Measurements from ENCODE around the gene GNL3L.
"Not testable (repeated sequence)": the region's sequence is repeated elsewhere in the genome, so short reads cannot be mapped to it uniquely, and the experiment has no call there.

The GNL3L gene

GRCh38 chrX:54529552-54530356 lies at the start of gene GNL3L:
Gene GNL3L (plus strand): TSS chrX:54530219. CDS start chrX:54532567, 2,348 bp downstream.
- peak; percentile 28 for DNase-seq (ENCODE audit: low read depth)

DNA sequence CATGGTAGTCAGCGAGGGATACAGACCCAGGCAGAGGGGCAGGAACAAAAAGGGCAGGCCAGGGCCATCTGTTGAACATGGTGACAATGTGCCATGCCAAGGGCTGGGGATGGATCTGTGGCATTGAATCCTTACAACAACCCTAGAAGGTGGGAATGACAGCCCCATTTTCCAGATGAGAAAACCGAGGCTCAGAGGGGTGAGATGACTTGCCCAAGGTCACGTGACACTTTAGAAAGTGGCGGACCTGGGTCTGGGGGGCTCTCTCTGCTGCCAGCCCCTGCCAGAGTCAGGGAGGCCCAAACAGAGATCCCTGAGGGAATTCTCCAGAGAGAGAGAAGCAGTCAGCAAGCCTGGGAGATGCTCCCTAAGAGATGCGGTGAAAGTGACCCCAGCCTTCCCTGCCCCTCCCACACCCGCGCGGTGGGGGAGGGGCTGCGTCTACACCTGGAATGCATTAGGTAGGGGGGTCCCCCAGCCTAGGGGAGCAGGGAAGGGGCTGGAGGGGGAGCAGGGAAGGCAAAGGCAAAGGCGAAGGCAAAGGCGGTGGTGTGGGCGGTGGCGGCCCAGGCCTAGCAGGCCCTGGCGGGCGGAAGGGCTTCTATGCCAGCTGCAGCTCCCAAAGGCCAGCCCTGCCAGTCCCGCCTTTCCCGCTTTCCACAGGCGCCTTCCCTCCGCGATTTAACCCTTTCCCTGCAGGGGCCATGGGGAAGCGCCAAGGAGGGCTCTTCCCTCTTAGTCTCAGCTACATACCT lies 47.0 kb upstream of the GNL3L start:
- no peak for DNase-seq (ENCODE audit: low read depth)

DNA sequence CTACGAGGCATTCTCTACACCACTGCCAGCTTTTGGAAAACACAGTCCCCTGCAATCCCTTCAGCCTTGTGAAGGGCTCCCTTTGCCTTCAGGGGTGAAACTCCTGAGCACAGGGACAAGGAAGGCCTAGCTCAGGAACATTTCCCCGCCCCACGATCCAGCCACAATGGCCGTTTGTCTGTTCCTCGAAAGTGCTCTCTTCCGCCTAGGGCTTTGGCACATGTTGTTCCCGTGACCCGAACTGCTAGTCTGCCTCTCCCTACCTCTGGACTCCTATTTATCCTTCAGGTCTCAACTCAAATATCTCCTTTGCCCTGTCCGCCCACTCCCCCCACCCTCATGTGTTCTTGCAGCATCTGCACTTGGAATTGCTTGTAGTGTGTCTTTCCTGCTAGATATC lies 46.1 kb upstream of the GNL3L start:
- DNase-seq (ENCODE audit: low read depth) = no peak

DNA sequence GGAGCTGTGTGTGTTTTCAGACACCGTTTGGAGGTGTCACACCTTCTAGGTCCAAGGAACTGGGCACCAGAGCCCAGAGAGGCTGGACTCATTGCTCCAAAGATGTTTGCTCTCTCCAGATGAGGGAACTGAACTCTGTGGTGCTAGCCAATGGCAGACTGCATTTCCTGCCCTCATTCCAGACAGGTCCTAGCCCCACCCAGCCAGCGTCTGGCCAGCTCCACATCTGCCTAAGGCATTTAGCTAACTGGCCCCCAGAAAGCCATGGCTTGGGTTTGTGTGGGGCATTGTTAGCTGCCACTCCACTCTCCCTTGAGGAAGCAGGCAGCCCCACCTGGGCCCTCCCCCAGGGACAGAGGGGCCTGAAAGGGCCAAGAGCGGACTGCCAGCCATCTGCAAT lies 45.4 kb upstream of the GNL3L start:
- DNase-seq (ENCODE audit: low read depth) = no peak

GRCh38 chrX:54489819-54490218 lies 40.2 kb upstream of the GNL3L start:
- DNase-seq (ENCODE audit: low read depth) = not testable (repeated sequence)

DNA sequence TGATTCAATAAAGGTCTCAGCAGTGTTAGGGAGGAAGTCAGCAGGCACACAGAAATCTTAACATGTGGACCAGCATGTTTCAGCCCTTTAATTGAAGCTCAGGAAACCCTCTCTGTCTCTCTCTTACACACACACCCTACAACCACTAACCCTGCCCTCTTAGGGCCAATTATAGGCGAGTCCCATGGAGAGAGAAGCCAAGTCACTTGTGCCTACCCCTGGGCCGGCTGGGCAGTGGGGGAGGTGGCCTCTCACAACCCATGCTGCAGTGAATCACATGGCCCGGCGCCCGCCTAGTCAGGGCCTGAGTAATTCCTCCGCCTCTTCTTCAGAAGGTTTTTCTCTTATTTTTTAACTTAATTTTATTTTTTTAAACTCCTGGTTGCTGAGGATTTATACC lies 37.7 kb upstream of the GNL3L start:
- DNase-seq (ENCODE audit: low read depth) = no peak

DNA sequence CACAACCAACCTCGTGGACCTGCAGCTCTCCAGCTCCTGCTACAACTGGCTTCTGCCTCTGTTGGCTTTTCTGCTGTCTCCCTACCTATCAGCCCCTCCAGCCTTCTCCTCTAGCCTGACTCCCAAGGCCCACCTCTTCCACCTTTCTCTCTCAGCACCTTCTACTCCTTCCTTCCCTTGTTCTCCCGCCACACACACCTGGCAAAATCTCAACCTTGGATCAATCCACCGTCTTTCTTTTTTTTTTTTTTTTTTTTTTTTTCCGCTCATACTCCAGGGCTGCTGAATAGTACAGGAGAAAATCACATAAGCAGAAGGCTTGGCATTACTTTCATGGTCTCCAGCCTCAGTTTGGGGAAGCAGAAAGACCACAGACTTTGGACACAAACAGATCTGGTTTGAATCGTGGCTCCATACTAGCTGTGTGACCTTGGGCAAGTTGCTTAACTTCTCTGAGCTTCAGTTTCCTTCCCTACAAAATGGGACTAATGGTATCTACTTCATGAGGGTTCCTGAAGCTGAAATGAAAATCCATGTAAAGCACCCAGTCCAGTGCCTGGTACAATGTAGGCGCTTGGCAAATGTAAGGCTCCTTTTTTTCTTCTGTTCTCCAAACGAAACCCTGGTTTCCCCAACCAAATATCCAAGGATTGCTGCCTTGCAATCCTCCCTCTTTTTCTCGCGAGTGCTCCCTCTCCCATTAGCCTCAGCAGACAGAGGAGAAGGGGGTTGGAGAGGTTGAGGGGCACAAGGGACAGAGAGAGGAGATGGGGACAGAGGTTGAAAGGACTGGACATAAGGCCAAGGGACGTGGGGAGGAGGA lies 35.6 kb upstream of the GNL3L start:
- no peak for DNase-seq (ENCODE audit: low read depth)

DNA sequence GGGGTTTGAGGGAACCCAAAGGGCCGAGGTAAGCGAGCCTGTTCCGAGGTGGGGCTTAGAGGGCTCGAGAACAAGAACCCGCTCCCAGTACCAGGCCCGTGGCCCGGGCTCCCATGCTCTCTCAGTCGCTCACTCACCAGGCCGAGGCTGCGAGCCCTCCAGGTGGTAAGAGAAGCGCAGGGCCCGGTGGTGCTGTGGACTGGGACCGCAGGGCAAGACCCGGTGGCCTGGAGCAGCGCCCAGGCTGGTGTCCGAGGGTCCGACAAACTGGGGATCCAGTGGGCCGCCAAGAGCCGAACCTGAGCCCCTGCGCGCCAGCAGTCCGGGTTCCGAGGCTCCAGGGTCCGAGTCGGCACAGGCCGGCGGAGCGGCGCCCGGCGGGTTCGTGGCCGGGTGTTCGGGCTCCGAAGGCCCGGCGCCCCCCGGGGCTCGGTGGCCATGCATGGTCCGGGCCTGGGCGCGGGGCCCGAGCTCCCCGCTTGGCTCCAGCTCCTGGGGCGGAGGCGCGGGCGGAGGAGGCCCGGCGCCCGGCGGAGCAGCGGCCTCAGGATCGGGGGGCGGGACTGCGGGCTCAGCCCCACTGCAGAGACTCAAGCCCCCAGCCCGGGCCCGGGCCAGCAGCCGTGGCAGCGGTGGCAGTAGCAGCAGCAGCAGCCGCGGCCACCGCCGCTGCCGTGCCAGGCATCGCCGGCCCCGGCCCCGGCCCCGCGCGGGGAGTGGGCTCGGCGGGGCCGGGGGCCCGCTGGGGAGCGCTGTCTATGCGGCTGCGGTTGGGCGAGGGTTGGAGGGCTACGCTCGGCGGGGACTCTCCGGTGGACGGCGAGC lies 34.8 kb upstream of the GNL3L start:
- DNase-seq (ENCODE audit: low read depth) = no peak

DNA sequence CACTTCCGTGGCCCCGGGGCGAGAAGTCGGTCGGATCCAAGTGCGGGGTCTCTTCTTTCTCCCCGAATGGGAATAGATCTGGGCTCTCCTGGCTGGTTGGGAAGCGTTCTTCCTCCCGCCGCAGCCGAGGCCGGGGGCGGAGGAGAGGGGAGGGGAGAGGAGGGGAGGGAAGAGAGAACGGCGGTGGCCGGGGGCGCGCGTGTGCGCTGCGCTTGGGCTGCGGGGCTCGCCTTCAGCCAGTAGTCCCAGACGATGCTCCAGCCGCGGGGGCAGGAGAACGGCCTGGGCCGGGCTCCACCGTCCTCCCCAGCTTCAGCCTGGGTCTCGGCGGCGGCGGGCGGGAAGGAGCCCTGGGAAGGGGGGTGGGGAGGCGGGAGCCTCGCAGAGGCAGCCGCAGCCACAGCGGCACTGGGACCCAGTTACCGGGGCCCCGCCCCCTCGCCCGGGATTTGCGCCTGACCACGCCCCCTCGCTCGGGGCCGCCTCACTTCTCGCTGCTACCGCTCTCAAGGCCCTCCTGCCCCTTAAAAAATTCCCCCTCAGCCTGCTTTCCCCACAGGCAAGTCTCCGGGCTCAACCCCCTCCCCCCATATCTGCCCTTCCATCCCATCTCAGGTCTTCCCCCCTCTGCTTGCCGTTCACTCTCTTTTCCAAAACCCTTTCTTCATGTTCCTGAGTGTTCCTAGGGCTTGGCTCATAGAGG lies 34.1 kb upstream of the GNL3L start, which contains the start of gene FGD1:
Gene FGD1, minus strand, starts transcription at position 421 of the 703 bp plus-strand sequence. CDS start 802 bp downstream, outside the sequence.
- no peak for DNase-seq (ENCODE audit: low read depth)

DNA sequence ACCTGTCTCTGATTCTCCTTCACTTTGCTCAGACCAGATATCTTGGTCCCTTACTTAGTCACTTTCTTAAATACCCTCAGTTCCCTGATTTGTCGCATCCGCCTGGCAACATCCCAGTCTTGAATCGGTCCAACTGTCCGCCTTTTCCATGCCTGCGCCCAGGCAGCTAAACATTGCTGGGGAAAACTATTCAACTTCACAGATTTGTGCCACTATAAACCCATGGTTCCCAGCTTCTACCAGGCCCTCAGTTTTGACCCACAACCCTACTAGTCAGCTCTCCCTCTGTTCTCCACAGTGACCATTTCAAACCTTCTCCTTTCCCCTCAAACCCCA lies 33.5 kb upstream of the GNL3L start:
- DNase-seq (ENCODE audit: low read depth) = no peak

GRCh38 chrX:54496936-54497335 lies 33.1 kb upstream of the GNL3L start:
- DNase-seq (ENCODE audit: low read depth) = no peak

DNA sequence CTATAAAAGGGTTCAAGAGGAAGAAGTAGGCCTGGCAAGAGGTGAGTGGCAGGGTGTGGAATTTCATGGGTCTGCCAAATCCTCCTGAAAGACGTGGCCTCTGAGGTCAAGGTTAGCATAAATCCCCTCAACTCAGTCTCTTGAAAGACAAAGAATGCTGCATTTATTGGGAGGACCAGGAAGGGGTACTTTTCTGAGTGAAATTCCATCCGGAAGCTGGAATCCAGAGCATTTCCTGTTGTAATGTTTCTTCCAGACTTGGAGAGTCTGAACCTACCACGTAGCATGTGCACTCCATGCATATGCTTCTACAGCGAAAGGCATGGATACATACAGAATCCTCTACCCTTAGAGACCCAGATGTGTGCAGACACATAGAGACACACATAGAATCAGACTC lies 20.6 kb upstream of the GNL3L start:
- no peak for DNase-seq (ENCODE audit: low read depth)

DNA sequence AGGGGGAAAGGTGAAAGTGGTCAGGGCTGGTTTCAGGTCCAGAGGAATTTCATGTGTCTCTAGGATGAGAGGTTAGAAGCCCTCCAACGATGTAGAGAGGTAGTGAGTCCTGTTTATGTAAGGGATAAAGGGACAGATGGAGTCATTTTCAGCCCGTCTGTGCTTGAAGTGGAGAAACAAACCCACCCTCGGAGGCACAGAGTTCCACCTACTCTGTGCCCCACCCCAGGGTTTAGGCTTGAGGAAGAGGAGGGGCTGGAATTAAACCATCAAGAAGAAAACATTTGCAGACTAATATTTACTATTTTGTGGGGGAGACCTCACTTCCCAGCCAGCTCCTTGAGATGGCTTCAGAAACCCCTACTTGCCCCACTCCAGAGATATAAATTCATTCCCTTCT lies 868 bp upstream of the GNL3L start:
- DNase-seq (ENCODE audit: low read depth) = no peak

DNA sequence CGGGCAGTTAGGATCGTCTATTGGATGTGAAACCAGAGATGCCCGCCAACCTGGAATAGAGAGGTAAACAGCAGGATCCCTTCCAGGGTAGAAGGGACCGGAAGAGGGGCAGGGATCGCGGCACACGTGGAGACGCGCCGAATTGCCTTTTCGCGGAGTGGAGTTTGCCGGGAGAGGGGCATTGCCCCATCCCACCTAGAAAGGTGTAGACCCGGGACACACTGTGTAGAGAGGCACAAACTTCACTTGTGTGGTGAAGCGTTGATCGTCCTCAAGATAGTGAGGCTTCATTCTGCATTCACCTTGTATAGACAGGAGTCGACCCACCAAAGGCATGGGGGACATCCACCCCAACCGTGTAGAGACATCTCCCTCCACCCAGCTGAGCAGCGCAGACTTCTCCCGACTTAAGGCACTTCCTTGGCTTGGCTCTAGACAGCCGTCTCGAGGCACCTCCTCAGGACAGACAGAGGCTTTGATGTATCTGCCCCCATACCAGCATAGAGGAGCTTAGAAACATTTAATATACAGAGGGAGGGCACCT lies 410 bp downstream of the GNL3L start:
- no peak for DNase-seq (ENCODE audit: low read depth)

- no peak for DNase-seq (ENCODE audit: low read depth)
Measured at GRCh38 chrX:54534271-54534670, 4.3 kb downstream of the GNL3L start.

DNA sequence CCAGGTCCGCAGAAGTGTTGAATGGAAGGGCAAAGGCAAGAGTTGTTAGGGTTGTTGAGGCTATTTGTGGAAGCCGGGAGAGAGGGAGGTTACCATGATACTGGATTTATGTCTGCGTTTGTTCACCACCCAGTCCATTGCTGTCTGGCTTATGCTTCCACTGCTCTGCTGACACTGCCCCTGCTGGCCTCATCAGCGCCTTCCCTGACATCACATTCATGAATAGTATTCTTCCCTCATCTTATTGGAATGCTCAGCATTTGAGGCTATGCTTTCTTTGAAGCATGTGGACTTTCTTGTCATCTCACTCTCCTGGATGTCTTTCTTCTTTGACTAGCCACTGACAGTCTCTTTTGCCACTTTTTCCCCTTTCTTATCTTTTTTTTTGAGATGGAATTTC lies 10.3 kb downstream of the GNL3L start:
- DNase-seq (ENCODE audit: low read depth) = peak; percentile 19

- DNase-seq (ENCODE audit: low read depth) = not testable (repeated sequence)
Measured at GRCh38 chrX:54542239-54542638, 12.2 kb downstream of the GNL3L start.

GRCh38 chrX:54550821-54551220 lies 20.8 kb downstream of the GNL3L start:
- DNase-seq (ENCODE audit: low read depth) = no peak

GRCh38 chrX:54551801-54552200 lies 21.8 kb downstream of the GNL3L start:
- no peak for DNase-seq (ENCODE audit: low read depth)

DNA sequence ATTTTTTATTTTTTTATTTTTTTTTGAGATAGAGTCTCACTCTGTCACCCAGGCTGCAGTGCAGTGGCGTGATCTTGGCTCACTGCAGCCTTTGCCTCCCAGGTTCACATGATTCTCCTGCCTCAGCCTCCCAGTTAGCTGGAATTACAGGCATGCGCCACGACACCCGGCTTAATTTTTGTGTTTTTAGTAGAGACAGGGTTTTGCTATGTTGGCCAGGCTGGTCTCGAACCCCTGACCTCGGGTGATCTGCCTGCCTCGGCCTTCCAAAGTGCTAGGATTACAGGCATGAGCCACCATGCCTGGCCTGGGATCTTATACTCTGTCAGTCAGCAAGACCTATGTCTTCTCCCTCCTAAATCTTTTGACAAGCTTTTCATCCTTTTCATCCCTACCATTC lies 25.0 kb downstream of the GNL3L start:
- DNase-seq (ENCODE audit: low read depth) = not testable (repeated sequence)

- DNase-seq (ENCODE audit: low read depth) = no peak
Measured at GRCh38 chrX:54560411-54560810, 30.4 kb downstream of the GNL3L start.

Measured in GM04503 (cell line).